Heart left ventricle (tissue), 13 donors: ENCODE results near the gene MAOA.

ENCODE experiments used
- CTCF ChIP-seq, 12 donors: fragments of 200-600 bp; sonication (generic) in 4 of 12; IDR thresholded peaks; one replicate each; pipeline versions ENCODE4 v1.5.0 to v1.8.0; 2018 to 2022; ENCODE audit warnings: antibody characterized with exemption in 12 of 12, mild to moderate bottlenecking in 5 of 12
- POLR2A ChIP-seq, 2 donors: fragments of 450-650 bp; IDR thresholded peaks; one replicate each; pipeline ENCODE4 v1.6.1; 2017; ENCODE audit warnings: antibody characterized with exemption in 2 of 2, mild to moderate bottlenecking in 2 of 2, moderate library complexity in 2 of 2
- donor health status: ischemic (EF 13 %, LVEDD 7.1; RV severe dilation, severe dysfunction).
- donor health status: DM: no; HTN: yes; CAD: no.
- donor health status: DM: no; HTN: no; CAD: no.
- donor health status: ischemic (EF 25% LVEDD 6.9; RV normal size, moderate dysfunction).
- donor health status: ischemic (EF 25% LVEDD 5.7; RV mildly dilated, moderate dysfunction).
- donor health status: ischemic (EF 35%, LVEDD 5.7; RV mildly dilated, moderate dysfunction).
- donor health status: nonischemic (EF 11% LVEDD 7.7; RV severe dilation, severe dysfunction).
- donor health status: DM: yes; HTN: yes; CAD: no.
- donor health status: PGD.
- donor health status: ischemic (EF 29% LVEDD 5.4; RV normal size, mild dysfunction).
- donor health status: nonischemic (EF 23%, LVEDD 6.1; RV moderate dilation, normal function).

DNA sequence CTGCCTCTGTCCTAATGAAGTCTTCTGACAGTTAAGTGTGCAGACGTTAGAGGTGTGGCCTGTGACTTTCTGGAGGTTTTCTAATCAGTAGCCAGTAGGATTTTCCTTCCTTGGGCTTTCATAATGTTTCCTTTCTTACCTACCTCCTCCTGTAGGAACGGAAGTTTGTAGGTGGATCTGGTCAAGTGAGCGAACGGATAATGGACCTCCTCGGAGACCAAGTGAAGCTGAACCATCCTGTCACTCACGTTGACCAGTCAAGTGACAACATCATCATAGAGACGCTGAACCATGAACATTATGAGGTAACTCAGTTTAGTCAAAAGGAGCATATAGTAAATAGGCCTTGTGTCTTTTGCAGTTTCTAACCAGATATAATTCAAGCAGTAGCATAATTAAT lies 75.0 kb downstream of the MAOA start:
- no peak for TF ChIP-seq CTCF (IDR thresholded peaks at IDR 0.05)
- TF ChIP-seq POLR2A (IDR thresholded peaks at IDR 0.05) = no peak
